Tibial nerve (tissue), 4 donors: ENCODE results near the gene HIRIP3.
A peak's percentile ranks its signal among the peaks of the same experiment; 100 is the strongest.

ENCODE experiments used
- EP300 ChIP-seq, 2 donors: sonication (generic); formaldehyde crosslinking; IDR thresholded peaks; one replicate each; pipeline ENCODE4 v1.6.1; 2017; ENCODE audit warnings: antibody characterized with exemption in 2 of 2, mild to moderate bottlenecking in 1 of 2
- TF ChIP-seq, protein P1 (sequence below), 5 experiments: fragments of 200-600 bp in 3 of 5; fragments of 450-650 bp in 2 of 5; sonication (generic) in 3 of 5; IDR thresholded peaks; one replicate each; pipeline ENCODE4 v1.5.1; 2016 to 2019; ENCODE audit warnings: antibody characterized with exemption in 5 of 5, mild to moderate bottlenecking in 3 of 5, moderate library complexity in 2 of 5

DNA sequence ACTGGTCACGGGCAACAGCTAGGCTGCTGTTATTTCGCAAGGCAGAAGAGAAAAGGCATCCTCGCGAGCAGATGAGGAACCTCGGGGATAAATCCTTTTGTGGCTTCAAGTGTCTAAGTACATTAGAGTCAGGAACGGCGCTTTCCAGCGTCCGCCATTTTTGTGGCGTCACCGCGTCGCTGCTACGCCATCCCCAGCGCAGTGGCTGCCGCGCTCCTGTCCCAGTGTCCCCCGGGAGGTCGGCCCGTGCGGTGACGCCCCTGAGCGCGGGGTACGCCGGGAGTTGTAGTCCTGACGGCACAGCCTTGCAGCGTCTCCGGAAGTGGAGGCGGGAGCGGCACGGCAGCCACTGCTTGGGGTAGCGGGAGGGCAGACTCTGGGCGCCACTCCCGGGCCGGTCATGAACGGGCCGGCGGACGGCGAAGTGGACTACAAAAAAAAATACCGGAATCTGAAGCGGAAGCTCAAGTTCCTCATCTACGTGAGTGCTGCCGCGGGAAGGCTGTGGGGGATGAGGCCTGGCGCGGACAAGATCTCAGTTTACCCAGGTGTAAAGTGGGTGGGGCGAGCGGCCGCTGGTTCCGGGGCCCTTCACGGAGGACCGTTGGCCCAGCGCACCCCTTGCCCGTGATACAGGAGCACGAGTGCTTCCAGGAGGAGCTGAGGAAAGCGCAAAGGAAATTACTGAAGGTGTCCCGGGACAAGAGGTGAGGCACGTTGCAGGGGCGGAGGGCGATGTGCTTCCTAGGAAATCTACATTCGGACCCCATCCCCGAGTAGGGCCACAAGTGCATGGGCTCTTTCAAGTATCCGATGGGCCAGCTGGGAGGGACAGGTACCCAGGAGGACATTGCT lies 721 bp upstream of the HIRIP3 start, which contains the start of gene INO80E:
- peak in 1 of 2 donors; percentile 92 for TF ChIP-seq EP300 (IDR thresholded peaks at IDR 0.05)
- TF ChIP-seq, protein P1, sequence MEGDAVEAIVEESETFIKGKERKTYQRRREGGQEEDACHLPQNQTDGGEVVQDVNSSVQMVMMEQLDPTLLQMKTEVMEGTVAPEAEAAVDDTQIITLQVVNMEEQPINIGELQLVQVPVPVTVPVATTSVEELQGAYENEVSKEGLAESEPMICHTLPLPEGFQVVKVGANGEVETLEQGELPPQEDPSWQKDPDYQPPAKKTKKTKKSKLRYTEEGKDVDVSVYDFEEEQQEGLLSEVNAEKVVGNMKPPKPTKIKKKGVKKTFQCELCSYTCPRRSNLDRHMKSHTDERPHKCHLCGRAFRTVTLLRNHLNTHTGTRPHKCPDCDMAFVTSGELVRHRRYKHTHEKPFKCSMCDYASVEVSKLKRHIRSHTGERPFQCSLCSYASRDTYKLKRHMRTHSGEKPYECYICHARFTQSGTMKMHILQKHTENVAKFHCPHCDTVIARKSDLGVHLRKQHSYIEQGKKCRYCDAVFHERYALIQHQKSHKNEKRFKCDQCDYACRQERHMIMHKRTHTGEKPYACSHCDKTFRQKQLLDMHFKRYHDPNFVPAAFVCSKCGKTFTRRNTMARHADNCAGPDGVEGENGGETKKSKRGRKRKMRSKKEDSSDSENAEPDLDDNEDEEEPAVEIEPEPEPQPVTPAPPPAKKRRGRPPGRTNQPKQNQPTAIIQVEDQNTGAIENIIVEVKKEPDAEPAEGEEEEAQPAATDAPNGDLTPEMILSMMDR (IDR thresholded peaks at IDR 0.05): peak in 1 of 5 experiments; percentile 46
